Heart right ventricle (tissue), 16 donors: ENCODE measurements around the gene NKX1-1. TPM values are rescaled to one million over a fixed set of nuclear protein-coding genes. Genes with fewer than 3 reads are reported as not detected.
A peak's percentile ranks its signal among the peaks of the same experiment; 100 is the strongest.

Experiments used
- ATAC-seq, 8 donors: fragments of 200-7000 bp; cut with Tn5 transposase; one replicate each; pipeline ENCODE4 v1.9.1; 2020; ENCODE audit warnings: mild to moderate bottlenecking in 8 of 8, moderate library complexity in 8 of 8, moderate number of reproducible peaks in 1 of 8
- DNase-seq, 2 donors: peaks; one replicate each; pipeline ENCODE4 v3.0.0-alpha.2; 2020
- H3K27ac ChIP-seq, 10 donors: fragments of 200-600 bp; sonication (generic) in 2 of 10; one replicate each; pipeline versions ENCODE4 v1.5.0 to v1.8.0; 2020 to 2022; ENCODE audit warnings: mild to moderate bottlenecking in 3 of 10
- H3K27me3 ChIP-seq, 7 donors: fragments of 200-600 bp; one replicate each; pipeline ENCODE4 v1.8.0; 2021 to 2022; ENCODE audit warnings: mild to moderate bottlenecking in 2 of 7
- H3K36me3 ChIP-seq, 9 donors: fragments of 200-600 bp; sonication (generic) in 1 of 9; one replicate each; pipeline versions ENCODE4 v1.5.0 to v1.8.0; 2020 to 2022; ENCODE audit warnings: mild to moderate bottlenecking in 2 of 9
- H3K4me1 ChIP-seq, 9 donors: fragments of 200-600 bp; sonication (generic) in 1 of 9; one replicate each; pipeline versions ENCODE4 v1.5.0 to v1.8.0; 2020 to 2022; ENCODE audit warnings: mild to moderate bottlenecking in 4 of 9
- H3K4me3 ChIP-seq, 10 donors: fragments of 200-600 bp; sonication (generic) in 2 of 10; one replicate each; pipeline versions ENCODE4 v1.5.0 to v1.8.0; 2020 to 2022; ENCODE audit warnings: mild to moderate bottlenecking in 7 of 10, moderate library complexity in 2 of 10
- H3K9me3 ChIP-seq, 11 donors: fragments of 200-600 bp in 10 of 11; sonication (generic) in 2 of 11; one replicate each; pipeline versions ENCODE4 v1.5.0 to v1.8.0; 2013 to 2022; ENCODE audit warnings: mild to moderate bottlenecking in 2 of 11, control low read depth in 1 of 11, moderate library complexity in 1 of 11
- WGBS, 2 donors: extraction: QIAGEN DNeasy Blood & Tissue Kit; methylation state at CpG; one replicate each; pipeline ENCODE4 v1.1.7; 2013; ENCODE audit warnings: inconsistent platforms in 1 of 2; 5-methylcytosine and 5-hydroxymethylcytosine counted together
- intact Hi-C, 10 donors: fragments of 100-400 bp; cut with DNase I; formaldehyde crosslinking; loops; one replicate each; pipeline versions ENCODE4 v1.11.1 to v1.14.2; 2022
- polyA plus RNA-seq, 2 donors: library from polyadenylated mRNA; stranded (reverse); fragments of 200-250 nt; gene quantifications; one replicate each; pipeline ENCODE4 v1.2.3, GENCODE V29; 2013
- total RNA-seq, 10 donors: library from RNA; stranded (reverse); fragmentation: NEBNext Ultra II Directional in 3 of 10; extraction: Animal tissue kit (Norgen Biotek cat#: 25700) in 3 of 10; gene quantifications; one replicate each; pipeline versions ENCODE4 v1.2.1 to v1.2.4, GENCODE V29; 2021 to 2023
- TF ChIP-seq, protein P1 (sequence below), 9 donors: fragments of 200-600 bp; sonication (generic) in 2 of 9; IDR thresholded peaks; one replicate each; pipeline versions ENCODE4 v1.5.0 to v1.8.0; 2021 to 2022; ENCODE audit warnings: antibody characterized with exemption in 9 of 9, mild to moderate bottlenecking in 5 of 9, moderate library complexity in 1 of 9
- donor health status: Arrhythmogenic right ventricular cardiomyopathy.
- donor health status: ischemic (EF 13 %, LVEDD 7.1; RV severe dilation, severe dysfunction).
- donor health status: healthy with polysubstance abuse.
- donor health status: DM: no; HTN: yes; CAD: no.
- donor health status: DM: no; HTN: no; CAD: no.
- donor health status: ischemic (EF 25% LVEDD 6.9; RV normal size, moderate dysfunction).
- donor health status: ischemic (EF 25% LVEDD 5.7; RV mildly dilated, moderate dysfunction).
- donor health status: healthy.
- donor health status: DM: yes; HTN: yes; CAD: no.
- donor health status: Ischemic cardiomyopathy.
- donor health status: ischemic (EF 35%, LVEDD 5.7; RV mildly dilated, moderate dysfunction).
- donor health status: nonischemic (EF 11% LVEDD 7.7; RV severe dilation, severe dysfunction).
- donor health status: DM: yes; HTN: yes; CAD: no.
- donor health status: PGD.
- donor health status: ischemic (EF 29% LVEDD 5.4; RV normal size, mild dysfunction).
- donor health status: nonischemic (EF 23%, LVEDD 6.1; RV moderate dilation, normal function).

Gene NKX1-1
- total and polyA plus RNA-seq, 12 donors = not detected

GRCh38 chr4:1409079-1409478 lies 2.8 kb upstream of the NKX1-1 start:
- ATAC-seq = no peak
- intact Hi-C loops = no loop called here
- peaks cover 50 to 100% (median 98%) of the 10 kb centered on the region in 7 donors for H3K27me3 ChIP-seq
- no peaks in the 10 kb centered on the region for H3K9me3 ChIP-seq
- WGBS, 2 donors = 27 to 34% methylated on average over 14 of the region's 14 CpGs
- H3K4me1 ChIP-seq = peaks cover 0 to 28% (median 18%) of the 10 kb centered on the region in 9 donors
- TF ChIP-seq, protein P1, sequence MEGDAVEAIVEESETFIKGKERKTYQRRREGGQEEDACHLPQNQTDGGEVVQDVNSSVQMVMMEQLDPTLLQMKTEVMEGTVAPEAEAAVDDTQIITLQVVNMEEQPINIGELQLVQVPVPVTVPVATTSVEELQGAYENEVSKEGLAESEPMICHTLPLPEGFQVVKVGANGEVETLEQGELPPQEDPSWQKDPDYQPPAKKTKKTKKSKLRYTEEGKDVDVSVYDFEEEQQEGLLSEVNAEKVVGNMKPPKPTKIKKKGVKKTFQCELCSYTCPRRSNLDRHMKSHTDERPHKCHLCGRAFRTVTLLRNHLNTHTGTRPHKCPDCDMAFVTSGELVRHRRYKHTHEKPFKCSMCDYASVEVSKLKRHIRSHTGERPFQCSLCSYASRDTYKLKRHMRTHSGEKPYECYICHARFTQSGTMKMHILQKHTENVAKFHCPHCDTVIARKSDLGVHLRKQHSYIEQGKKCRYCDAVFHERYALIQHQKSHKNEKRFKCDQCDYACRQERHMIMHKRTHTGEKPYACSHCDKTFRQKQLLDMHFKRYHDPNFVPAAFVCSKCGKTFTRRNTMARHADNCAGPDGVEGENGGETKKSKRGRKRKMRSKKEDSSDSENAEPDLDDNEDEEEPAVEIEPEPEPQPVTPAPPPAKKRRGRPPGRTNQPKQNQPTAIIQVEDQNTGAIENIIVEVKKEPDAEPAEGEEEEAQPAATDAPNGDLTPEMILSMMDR (IDR thresholded peaks at IDR 0.05) = no peak
- H3K4me3 ChIP-seq = no peak overlapping the region
- no peak overlapping the region for H3K27ac ChIP-seq
- H3K36me3 ChIP-seq = no peaks in the 10 kb centered on the region
- no peak for DNase-seq

GRCh38 chr4:1408418-1408817 lies 2.2 kb upstream of the NKX1-1 start:
- Histone ChIP-seq H3K4me3 (no peak overlapping the region), H3K9me3 (no peaks in the 10 kb centered on the region), H3K27ac (no peak overlapping the region), H3K36me3 (no peaks in the 10 kb centered on the region), H3K27me3 (peaks cover 51 to 100% (median 98%) of the 10 kb centered on the region in 7 donors), H3K4me1 (peaks cover 0 to 35% (median 23%) of the 10 kb centered on the region in 9 donors)
- WGBS, 2 donors = 10 to 13% methylated on average over 22 of the region's 22 CpGs
- TF ChIP-seq, protein P1 (IDR thresholded peaks at IDR 0.05) = no peak
- no peak for DNase-seq
- ATAC-seq = no peak
- intact Hi-C loops = no loop called here

GRCh38 chr4:1407657-1408333 lies 1.6 kb upstream of the NKX1-1 start:
- intact Hi-C loops = no loop called here
- Histone ChIP-seq H3K4me3 (no peak overlapping the region), H3K36me3 (no peaks in the 10 kb centered on the region), H3K9me3 (no peaks in the 10 kb centered on the region), H3K4me1 (peaks cover 0 to 35% (median 23%) of the 10 kb centered on the region in 9 donors), H3K27ac (no peak overlapping the region), H3K27me3 (peaks cover 52 to 100% (median 98%) of the 10 kb centered on the region in 7 donors)
- no peak for ATAC-seq
- TF ChIP-seq, protein P1 (IDR thresholded peaks at IDR 0.05) = no peak
- WGBS, 2 donors = 4 to 6% methylated on average over 48 to 53 of the region's 53 CpGs
- DNase-seq = no peak

GRCh38 chr4:1406981-1407656 lies 877 bp upstream of the NKX1-1 start:
- peak overlapping the region in 1 of 10 donors; percentile 14 for H3K4me3 ChIP-seq
- ATAC-seq = no peak
- TF ChIP-seq, protein P1 (IDR thresholded peaks at IDR 0.05) = no peak
- peaks cover 53 to 100% (median 98%) of the 10 kb centered on the region in 7 donors for H3K27me3 ChIP-seq
- intact Hi-C loops = no loop called here
- H3K27ac ChIP-seq = no peak overlapping the region
- H3K36me3 ChIP-seq = no peaks in the 10 kb centered on the region
- no peak for DNase-seq
- no peaks in the 10 kb centered on the region for H3K9me3 ChIP-seq
- peaks cover 0 to 41% (median 27%) of the 10 kb centered on the region in 9 donors for H3K4me1 ChIP-seq
- WGBS, 2 donors = 5 to 7% methylated on average over 50 of the region's 50 CpGs
